ENCODE data around the gene SMURF2.
"Not testable (repeated sequence)": the region's sequence is repeated elsewhere in the genome, so short reads cannot be mapped to it uniquely, and the experiment has no call there.

SMURF2 gene

DNA sequence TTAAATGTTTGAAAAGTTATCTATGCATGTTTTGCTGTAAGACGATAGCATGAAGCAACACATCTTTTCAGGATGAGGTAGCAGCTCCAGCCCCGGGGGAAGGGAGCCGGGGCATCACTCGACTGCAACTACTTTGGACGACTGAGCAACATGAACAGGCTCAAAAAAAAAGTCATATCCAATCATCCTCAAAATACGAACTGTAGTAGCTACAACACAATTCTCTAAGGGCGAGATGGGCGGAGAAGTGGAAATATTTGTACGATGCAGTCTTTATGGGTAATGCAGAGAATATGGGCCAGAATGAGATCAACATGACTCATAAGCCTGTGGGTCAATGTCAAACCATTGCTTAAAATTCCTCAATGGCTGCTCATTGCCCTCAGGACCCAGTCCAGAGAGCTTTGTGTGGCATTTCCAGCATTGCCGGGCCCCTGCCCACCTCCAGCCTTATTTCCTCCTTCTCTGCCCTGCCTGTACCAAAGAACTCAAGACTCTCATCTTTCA, 17.7 kb upstream of the SMURF2 start:
- H3K4me3 ChIP-seq (ENCODE audit: low read depth, low read length): no peak overlapping the region
- peak; percentile 98 for DNase-seq
- peak overlapping the region; percentile 94 for H3K27ac ChIP-seq
- in situ Hi-C loops (cut with HindIII; ENCODE audit: low pct_ligation_motif_present, low sequenced_read_pairs): no loop called here
- H3K27me3 ChIP-seq (replicated peaks): no peaks in the 10 kb centered on the region
- no peaks in the 10 kb centered on the region for H3K36me3 ChIP-seq (replicated peaks)
- TF ChIP-seq, protein P1, sequence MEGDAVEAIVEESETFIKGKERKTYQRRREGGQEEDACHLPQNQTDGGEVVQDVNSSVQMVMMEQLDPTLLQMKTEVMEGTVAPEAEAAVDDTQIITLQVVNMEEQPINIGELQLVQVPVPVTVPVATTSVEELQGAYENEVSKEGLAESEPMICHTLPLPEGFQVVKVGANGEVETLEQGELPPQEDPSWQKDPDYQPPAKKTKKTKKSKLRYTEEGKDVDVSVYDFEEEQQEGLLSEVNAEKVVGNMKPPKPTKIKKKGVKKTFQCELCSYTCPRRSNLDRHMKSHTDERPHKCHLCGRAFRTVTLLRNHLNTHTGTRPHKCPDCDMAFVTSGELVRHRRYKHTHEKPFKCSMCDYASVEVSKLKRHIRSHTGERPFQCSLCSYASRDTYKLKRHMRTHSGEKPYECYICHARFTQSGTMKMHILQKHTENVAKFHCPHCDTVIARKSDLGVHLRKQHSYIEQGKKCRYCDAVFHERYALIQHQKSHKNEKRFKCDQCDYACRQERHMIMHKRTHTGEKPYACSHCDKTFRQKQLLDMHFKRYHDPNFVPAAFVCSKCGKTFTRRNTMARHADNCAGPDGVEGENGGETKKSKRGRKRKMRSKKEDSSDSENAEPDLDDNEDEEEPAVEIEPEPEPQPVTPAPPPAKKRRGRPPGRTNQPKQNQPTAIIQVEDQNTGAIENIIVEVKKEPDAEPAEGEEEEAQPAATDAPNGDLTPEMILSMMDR (IDR thresholded peaks at IDR 0.05; ENCODE audit: low read depth, low read length, missing control alignments): no peak

GRCh38 chr17:64676763-64677162, 14.7 kb upstream of the SMURF2 start:
- no peaks in the 10 kb centered on the region for H3K27me3 ChIP-seq (replicated peaks)
- in situ Hi-C loops (cut with HindIII; ENCODE audit: low pct_ligation_motif_present, low sequenced_read_pairs): no loop called here
- H3K36me3 ChIP-seq (replicated peaks): no peaks in the 10 kb centered on the region
- H3K4me3 ChIP-seq (ENCODE audit: low read depth, low read length): no peak overlapping the region
- no peak overlapping the region for H3K27ac ChIP-seq
- no peak for DNase-seq
- TF ChIP-seq, protein P1 (IDR thresholded peaks at IDR 0.05; ENCODE audit: low read depth, low read length, missing control alignments): no peak

GRCh38 chr17:64670843-64671590, 8.9 kb upstream of the SMURF2 start:
- H3K27ac ChIP-seq: peak overlapping the region; percentile 69
- in situ Hi-C loops (cut with HindIII; ENCODE audit: low pct_ligation_motif_present, low sequenced_read_pairs): not testable (repeated sequence)

DNA sequence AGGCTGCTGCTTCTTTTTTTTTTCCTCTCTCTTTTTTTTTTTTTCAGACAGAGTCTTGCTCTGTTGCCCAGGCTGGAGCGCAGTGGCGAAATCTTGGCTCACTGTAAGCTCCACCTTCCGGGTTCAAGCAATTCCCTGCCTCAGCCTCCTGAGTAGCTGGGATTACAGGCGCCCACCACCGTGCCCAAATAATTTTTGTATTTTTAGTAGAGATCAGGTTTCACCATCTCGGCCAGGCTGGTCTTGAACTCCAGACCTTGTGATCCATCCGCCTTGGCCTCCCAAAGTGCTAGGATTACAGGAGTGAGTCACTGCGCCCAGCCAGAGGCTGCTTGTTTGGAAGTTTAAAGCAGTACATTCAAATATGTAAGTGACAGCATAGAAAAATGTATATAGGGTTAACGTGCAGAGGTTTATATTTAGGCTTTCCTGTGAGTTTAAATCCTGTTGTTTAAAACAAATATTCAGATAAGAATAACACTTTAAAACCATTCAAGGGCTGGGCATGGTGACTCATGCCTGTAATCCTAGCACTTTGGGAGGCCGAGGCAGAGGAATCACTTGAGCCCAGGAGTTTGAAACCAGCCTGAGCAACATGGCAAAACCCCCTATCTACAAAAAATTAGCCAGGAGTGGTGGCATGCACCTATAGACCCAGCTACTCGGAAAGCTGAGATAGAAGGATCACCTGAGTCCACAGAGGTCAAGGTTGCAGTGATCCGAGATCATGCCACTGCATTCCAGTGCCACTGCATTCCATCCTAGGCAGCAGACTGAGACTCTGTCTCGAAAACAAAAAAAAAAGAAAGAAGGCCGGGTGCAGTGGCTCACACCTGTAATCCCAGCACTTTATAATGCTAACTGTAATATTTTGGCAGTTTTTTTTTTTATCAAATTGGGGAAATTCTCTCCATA, 6.0 kb upstream of the SMURF2 start:
- H3K27me3 ChIP-seq (replicated peaks); in situ Hi-C loops (cut with HindIII; ENCODE audit: low pct_ligation_motif_present, low sequenced_read_pairs); H3K27ac ChIP-seq; H3K36me3 ChIP-seq (replicated peaks); H3K4me3 ChIP-seq (ENCODE audit: low read depth, low read length): not testable (repeated sequence)
- peak; percentile 70 for DNase-seq

More at GRCh38 chr17:64670843-64671590, 8.9 kb upstream of the SMURF2 start:
- H3K36me3 ChIP-seq (replicated peaks); DNase-seq; H3K27me3 ChIP-seq (replicated peaks); H3K4me3 ChIP-seq (ENCODE audit: low read depth, low read length): not testable (repeated sequence)

DNA sequence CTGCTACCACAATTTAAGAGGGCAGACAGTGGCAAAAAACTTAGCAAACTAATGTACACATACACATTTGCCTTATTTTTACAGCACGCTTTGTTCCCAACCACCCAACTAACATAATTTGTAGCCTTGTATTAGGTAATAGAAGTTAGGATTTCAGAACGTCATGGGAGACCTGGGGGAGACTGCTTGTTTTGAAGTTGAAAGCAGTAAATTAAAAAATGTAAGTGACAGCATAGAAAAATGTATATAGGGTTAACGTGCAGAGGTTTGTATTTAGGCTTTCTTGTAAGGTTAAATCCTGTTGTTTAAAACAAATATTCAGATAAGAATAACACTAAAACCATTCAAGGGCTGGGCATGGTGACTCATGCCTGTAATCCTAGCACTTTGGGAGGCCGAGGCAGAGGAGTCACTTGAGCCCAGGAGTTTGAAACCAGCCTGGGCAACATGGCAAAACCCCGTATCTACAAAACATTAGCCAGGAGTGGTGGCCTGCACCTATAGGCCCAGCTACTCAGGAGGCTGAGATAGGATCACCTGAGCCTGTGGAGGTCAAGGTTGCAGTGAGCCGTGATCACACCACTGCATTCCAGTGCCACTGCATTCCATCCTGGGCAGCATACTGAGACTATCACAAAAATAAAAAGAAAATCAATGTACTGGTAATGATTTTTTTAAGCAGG, 2.3 kb upstream of the SMURF2 start:
- DNase-seq; in situ Hi-C loops (cut with HindIII; ENCODE audit: low pct_ligation_motif_present, low sequenced_read_pairs); H3K27me3 ChIP-seq (replicated peaks); H3K4me3 ChIP-seq (ENCODE audit: low read depth, low read length); H3K36me3 ChIP-seq (replicated peaks): not testable (repeated sequence)
- H3K27ac ChIP-seq: peak overlapping the region; percentile 45

GRCh38 chr17:64663836-64664235, 1.7 kb upstream of the SMURF2 start:
- in situ Hi-C loops (cut with HindIII; ENCODE audit: low pct_ligation_motif_present, low sequenced_read_pairs); DNase-seq; H3K27me3 ChIP-seq (replicated peaks); H3K4me3 ChIP-seq (ENCODE audit: low read depth, low read length); H3K36me3 ChIP-seq (replicated peaks): not testable (repeated sequence)
- peak overlapping the region; percentile 45 for H3K27ac ChIP-seq

- in situ Hi-C loops (cut with HindIII; ENCODE audit: low pct_ligation_motif_present, low sequenced_read_pairs): no loop called here
- Histone ChIP-seq H3K36me3 (replicated peaks) (peaks cover 7% of the 10 kb centered on the region), H3K27ac (peak overlapping the region; percentile 93), H3K27me3 (replicated peaks) (no peaks in the 10 kb centered on the region), H3K4me3 (ENCODE audit: low read depth, low read length) (peak overlapping the region; percentile 78)
- TF ChIP-seq, protein P1 (IDR thresholded peaks at IDR 0.05; ENCODE audit: low read depth, low read length, missing control alignments): no peak
- no peak for DNase-seq
Measured at GRCh38 chr17:64662774-64663367, 764 bp upstream of the SMURF2 start.
